Islet precursor cell (in vitro differentiated cells): ENCODE measurements around the gene COX7B.
A peak's percentile ranks its signal among the peaks of the same experiment; 100 is the strongest.
"Not testable (repeated sequence)": the region's sequence is repeated elsewhere in the genome, so short reads cannot be mapped to it uniquely, and the experiment has no call there.

Source experiments
- DNase-seq: peaks from one replicate; pipeline ENCODE4 v3.0.0-alpha.2; 2018

COX7B gene, protein sequence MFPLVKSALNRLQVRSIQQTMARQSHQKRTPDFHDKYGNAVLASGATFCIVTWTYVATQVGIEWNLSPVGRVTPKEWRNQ

GRCh38 chrX:77899081-77899828, at the start of gene COX7B:
Gene COX7B (plus strand): TSS chrX:77899468. CDS start chrX:77899554, 86 bp downstream.
- DNase-seq = peak; percentile 83

GRCh38 chrX:77875372-77875771, 23.9 kb upstream of the COX7B start:
- no peak for DNase-seq

GRCh38 chrX:77881418-77881817, 17.9 kb upstream of the COX7B start:
- not testable (repeated sequence) for DNase-seq

DNA sequence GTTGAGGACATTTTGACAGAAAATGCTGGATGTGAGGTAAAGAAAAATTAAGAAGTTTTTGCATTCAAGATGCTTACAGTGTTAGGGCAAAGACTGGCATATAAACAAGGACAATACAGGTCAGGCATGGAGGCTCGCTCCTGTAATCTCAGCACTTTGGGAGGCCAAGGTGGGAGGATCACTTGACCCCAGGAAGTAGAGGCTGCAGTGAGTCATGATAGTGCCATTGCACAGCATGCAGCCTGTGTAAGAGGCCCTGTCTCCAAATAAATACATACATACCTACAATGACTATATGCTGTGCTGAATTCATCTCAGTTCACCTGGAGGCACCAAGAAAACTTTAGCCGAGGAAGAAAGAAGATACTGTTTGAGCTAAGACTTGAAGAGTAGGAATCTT, 6.4 kb upstream of the COX7B start:
- DNase-seq = no peak

DNA sequence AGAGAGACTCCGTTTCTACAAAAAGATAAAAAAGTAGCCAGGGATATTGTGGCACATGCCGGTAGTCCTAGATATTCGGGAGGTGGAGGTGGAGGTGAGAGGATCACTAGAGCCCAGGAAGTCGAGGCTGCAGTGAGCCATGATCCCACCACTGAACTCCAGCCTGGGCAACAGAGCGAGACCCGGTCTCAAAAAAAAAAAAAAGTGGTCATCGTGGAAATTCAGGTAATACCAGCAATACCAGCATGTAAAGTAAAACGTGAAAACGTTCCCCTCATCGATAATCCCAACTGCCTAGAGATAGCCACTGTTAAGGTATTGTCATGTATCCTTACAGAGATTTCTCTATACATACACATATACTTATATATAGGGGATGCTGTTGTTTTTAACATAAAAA, 5.6 kb upstream of the COX7B start:
- DNase-seq = no peak

- peak; percentile 97 for DNase-seq
Measured at GRCh38 chrX:77894921-77895886, 4.1 kb upstream of the COX7B start, which contains the start of gene MAGT1. Gene MAGT1 (minus strand): TSS chrX:77895435. CDS start chrX:77895410, 25 bp downstream.

- DNase-seq = no peak
Measured at GRCh38 chrX:77900688-77901087, 1.4 kb downstream of the COX7B start.

GRCh38 chrX:77901506-77901905, 2.2 kb downstream of the COX7B start:
- DNase-seq = no peak

DNA sequence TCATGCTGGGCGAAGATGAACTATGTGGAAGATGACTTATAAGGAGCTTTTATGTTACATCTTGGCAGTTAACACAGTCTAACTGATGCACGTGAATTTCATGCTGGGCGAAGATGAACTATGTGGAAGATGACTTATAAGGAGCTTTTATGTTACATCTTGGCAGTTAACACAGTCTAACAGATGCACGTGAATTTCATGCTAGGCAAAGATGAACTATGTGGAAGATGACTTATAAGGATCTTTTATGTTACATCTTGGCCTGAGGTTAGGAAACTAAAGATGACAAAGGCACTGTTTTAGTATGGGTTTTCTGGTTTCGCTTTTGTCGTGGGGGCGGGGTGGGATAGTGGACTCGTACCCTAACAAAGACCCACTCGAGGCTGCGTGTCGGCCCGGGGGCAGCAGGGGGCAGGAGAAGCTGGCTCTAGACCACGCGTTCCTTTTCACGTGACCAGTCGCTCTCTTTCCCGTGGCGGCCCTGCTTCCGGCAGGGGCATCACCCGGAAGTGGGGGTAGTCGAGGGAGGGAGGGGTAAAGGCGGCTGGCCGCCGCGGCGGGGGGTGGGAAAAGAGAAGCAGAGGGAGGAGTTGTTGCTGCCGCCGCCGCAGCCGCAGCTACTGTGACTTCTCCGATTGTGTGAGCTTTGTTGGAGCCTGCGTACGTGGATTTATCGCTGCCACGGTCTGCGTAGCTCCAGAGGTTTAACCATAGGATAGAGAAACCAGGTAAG, 11.0 kb downstream of the COX7B start, which contains the start of gene ATP7A:
ATP7A (plus strand) TSS at position 586 of the 733 bp plus-strand sequence. CDS start 60,949 bp downstream, outside the sequence.
- DNase-seq = peak; percentile 96

GRCh38 chrX:77917294-77917933, 18.1 kb downstream of the COX7B start:
- DNase-seq = no peak

GRCh38 chrX:77918568-77918967, 19.3 kb downstream of the COX7B start:
- DNase-seq = no peak

GRCh38 chrX:77919370-77919769, 20.1 kb downstream of the COX7B start:
- DNase-seq = not testable (repeated sequence)

GRCh38 chrX:77922787-77923186, 23.5 kb downstream of the COX7B start:
- DNase-seq = no peak

DNA sequence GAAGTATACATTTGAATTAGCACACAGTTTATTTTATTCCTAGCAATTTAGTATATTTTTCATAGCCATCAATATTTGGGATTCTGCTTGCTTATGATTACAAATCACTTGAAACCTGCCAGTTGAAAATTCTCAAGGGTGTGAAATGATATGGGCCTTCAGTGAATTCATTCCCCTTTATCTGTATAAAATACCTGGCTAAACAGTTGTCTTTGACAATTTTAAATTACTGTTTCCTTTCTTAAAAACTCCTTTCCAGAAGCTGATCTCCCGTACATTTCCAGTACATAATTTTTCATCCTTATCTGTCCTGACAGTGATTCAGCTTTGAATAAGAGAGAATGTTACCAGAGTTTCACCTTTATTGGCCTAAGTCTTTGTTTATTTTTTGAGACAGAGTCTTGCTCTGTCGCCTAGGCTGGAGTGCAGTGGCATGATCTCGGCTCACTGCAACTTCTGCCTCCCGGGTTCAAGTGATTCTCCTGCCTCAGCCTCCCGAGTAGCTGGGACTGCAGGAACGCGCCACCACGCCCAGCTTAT, 25.1 kb downstream of the COX7B start:
- DNase-seq = no peak

- DNase-seq = no peak
Measured at GRCh38 chrX:77925764-77926163, 26.5 kb downstream of the COX7B start.

DNA sequence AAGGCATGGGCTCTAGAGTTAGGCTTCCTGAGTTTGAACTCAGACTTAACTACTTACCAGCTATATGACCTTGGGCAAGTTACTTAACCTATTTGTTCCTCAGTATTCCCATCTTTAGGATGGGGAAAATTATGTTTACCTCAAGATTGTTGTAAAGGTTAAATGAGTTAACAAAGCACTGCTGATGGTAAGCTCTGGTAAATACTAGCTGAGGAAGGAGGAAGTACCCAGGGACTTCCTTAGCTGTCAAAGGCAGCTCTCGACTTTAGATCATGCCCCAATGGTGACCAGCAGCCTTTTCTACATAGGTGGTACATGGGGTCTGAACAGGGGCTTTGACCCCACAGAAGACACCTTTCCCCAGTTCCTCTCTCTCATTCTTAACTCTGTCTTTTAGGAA, 31.3 kb downstream of the COX7B start:
- no peak for DNase-seq

GRCh38 chrX:77935886-77936285, 36.6 kb downstream of the COX7B start:
- DNase-seq = no peak

DNA sequence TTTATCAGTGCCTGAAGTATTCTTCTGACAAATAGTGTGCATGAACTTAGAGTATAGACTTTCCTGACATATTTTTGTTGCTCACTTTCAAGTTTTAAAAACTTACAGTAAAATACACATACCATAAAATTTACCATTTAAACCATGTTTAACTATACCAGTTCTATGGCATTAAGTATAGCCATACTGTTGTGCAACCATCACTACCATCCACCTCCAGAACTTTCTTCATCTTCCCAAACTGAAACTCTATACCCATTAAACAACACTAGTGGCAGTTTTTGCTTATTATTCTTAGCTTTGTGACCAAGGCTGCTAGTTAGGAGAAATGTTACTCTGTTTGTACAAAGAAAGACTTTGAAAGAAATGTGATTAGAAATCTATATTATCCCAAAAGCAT, 37.0 kb downstream of the COX7B start:
- no peak for DNase-seq

DNA sequence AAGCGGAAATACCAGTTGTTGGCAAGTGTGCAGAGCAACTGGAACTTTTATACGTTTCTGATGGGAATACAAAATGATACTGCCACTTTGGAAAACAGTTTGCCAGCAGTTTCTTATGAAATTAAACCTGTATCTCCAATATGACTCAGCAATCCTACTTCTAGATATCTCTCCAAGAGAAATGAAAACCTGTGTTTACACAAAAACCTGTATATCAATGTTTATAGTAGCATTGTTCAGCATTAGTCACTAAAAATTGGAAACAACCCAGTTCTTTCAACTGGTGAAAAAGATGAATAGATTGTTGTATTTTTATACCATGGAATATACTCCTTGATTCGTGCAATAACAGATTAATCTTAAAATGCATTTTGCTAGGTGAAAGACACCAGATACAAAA, 38.0 kb downstream of the COX7B start:
- DNase-seq = no peak

DNA sequence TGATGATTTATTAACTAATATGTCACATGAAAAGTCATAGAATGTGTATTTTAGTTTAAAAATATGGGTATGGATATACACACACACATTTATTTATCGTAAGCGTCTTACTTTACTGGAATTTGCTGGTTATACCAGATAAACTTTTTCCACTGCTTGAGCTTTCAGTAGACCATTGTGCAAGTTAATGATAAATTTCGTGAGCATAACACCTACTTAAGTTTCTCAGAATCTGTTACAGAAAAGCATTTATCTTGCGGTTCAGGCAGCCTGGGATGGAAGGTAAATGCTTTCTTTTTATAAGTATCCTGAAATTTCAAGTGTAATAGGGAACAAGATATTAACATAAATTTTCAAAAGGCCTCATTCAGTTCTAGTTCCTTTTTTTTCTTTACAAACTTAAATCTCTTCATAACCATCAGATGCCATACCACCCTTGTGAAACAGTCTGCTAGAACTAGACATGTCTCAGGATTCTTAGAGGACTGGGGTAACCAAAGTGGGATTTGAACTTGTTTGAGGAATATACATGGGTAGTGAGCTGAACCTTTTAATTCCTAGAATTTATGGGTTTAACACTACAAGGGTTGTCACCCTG, 38.9 kb downstream of the COX7B start:
- no peak for DNase-seq

DNA sequence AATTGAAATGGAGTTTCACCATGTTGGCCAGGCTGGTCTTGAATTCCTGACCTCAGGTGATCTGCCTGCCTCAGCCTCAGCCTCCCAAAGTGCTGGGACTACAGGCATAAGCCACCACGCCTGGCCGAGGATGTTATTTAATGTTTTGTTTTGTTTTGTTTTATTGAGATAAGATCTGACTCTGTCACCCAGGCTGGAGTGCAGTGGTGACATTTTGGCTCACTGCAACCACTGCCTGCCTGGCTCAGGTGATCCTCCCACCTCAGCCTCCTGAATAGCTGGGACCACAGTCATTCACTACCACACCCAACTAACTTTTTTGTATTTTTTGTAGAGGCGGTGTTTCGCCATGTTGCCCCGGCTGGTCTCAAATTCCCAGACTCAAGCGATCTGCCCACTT, 45.8 kb downstream of the COX7B start:
- not testable (repeated sequence) for DNase-seq
